ENCODE data around the gene CA11.

CA11 gene

GRCh38 chr19:48611872-48612271 is 34.1 kb downstream of the CA11 start:
- DNase-seq: no peak

- no peak for DNase-seq
Measured at GRCh38 chr19:48609571-48610108, 36.3 kb downstream of the CA11 start.

- DNase-seq: peak; percentile 38
Measured at GRCh38 chr19:48608798-48609263, 37.2 kb downstream of the CA11 start.

GRCh38 chr19:48607359-48607755 is 38.6 kb downstream of the CA11 start:
- no peak for DNase-seq

GRCh38 chr19:48606463-48607358 is 39.3 kb downstream of the CA11 start, which contains the start of gene SPACA4:
TSS of gene SPACA4 (plus strand) at chr19:48606742. CDS start at chr19:48606979, 237 bp downstream.
- no peak for DNase-seq

GRCh38 chr19:48603850-48604249 is 42.1 kb downstream of the CA11 start:
- DNase-seq: no peak

- no peak for DNase-seq
Measured at GRCh38 chr19:48603449-48603848, 42.5 kb downstream of the CA11 start.

GRCh38 chr19:48603001-48603400 is 43.0 kb downstream of the CA11 start:
- DNase-seq: no peak

- DNase-seq: no peak
Measured at GRCh38 chr19:48600679-48601417, 45.1 kb downstream of the CA11 start.

- no peak for DNase-seq
Measured at GRCh38 chr19:48598996-48599700, 46.8 kb downstream of the CA11 start.

GRCh38 chr19:48596679-48597465 is 49.1 kb downstream of the CA11 start:
- DNase-seq: no peak

- DNase-seq: no peak
Measured at GRCh38 chr19:48596237-48596636, 49.8 kb downstream of the CA11 start.

- DNase-seq: no peak
Measured at GRCh38 chr19:48595833-48596232, 50.2 kb downstream of the CA11 start.

GRCh38 chr19:48595171-48595570 is 50.8 kb downstream of the CA11 start:
- no peak for DNase-seq

GRCh38 chr19:48591021-48591420 is 55.0 kb downstream of the CA11 start:
- no peak for DNase-seq

- DNase-seq: peak; percentile 76
Measured at GRCh38 chr19:48588670-48589401, 57.2 kb downstream of the CA11 start.

All from NCI-H774 (cell line).